ENCODE measurements around the gene ANKRD31. TPM values are rescaled to one million over a fixed set of nuclear protein-coding genes. Genes with fewer than 3 reads are reported as not detected.
"Not testable (repeated sequence)": the region's sequence is repeated elsewhere in the genome, so short reads cannot be mapped to it uniquely, and the experiment has no call there.

The ANKRD31 gene
- total RNA-seq, 1 donor from 2014 or later, result 1.2 TPM

GRCh38 chr5:75225506-75225905, 11.2 kb downstream of the ANKRD31 start:
- H3K4me3 ChIP-seq, result no peak overlapping the region
- H3K36me3 ChIP-seq, result no peaks in the 10 kb centered on the region
- H3K27ac ChIP-seq, result no peak overlapping the region
- H3K4me1 ChIP-seq, result no peaks in the 10 kb centered on the region
- no peak for DNase-seq (ENCODE audit: extremely low spot score in 2 of 2)
- intact Hi-C loops (cut with DNase I), result no loop called here
- TF ChIP-seq CTCF (IDR thresholded peaks at IDR 0.05), result no peak
- no peak for TF ChIP-seq POLR2A (IDR thresholded peaks at IDR 0.05)
- no peak for TF ChIP-seq POLR2AphosphoS5 (IDR thresholded peaks at IDR 0.05; ENCODE audit: insufficient read depth in 1 of 2, low read depth in 1 of 2)
- no peaks in the 10 kb centered on the region for H3K27me3 ChIP-seq
- no peaks in the 10 kb centered on the region for H3K9me3 ChIP-seq

GRCh38 chr5:75220787-75221186, 15.9 kb downstream of the ANKRD31 start:
- H3K4me3 ChIP-seq; H3K9me3 ChIP-seq; H3K36me3 ChIP-seq; H3K27me3 ChIP-seq; H3K4me1 ChIP-seq; DNase-seq (ENCODE audit: extremely low spot score in 2 of 2); intact Hi-C loops (cut with DNase I); H3K27ac ChIP-seq: not testable (repeated sequence)

GRCh38 chr5:75214928-75215327, 21.8 kb downstream of the ANKRD31 start:
- no peaks in the 10 kb centered on the region for H3K27me3 ChIP-seq
- no peak for TF ChIP-seq CTCF (IDR thresholded peaks at IDR 0.05)
- TF ChIP-seq POLR2AphosphoS5 (IDR thresholded peaks at IDR 0.05; ENCODE audit: insufficient read depth in 1 of 2, low read depth in 1 of 2), result no peak
- no peak for TF ChIP-seq POLR2A (IDR thresholded peaks at IDR 0.05)
- intact Hi-C loops (cut with DNase I), result no loop called here
- no peak for DNase-seq (ENCODE audit: extremely low spot score in 2 of 2)
- no peak overlapping the region for H3K27ac ChIP-seq
- H3K4me1 ChIP-seq, result no peaks in the 10 kb centered on the region
- H3K9me3 ChIP-seq, result peaks cover 4% of the 10 kb centered on the region
- no peak overlapping the region for H3K4me3 ChIP-seq
- no peaks in the 10 kb centered on the region for H3K36me3 ChIP-seq

GRCh38 chr5:75214409-75214808, 22.3 kb downstream of the ANKRD31 start:
- DNase-seq (ENCODE audit: extremely low spot score in 2 of 2), result no peak
- H3K9me3 ChIP-seq, result peaks cover 4% of the 10 kb centered on the region
- intact Hi-C loops (cut with DNase I), result no loop called here
- H3K36me3 ChIP-seq, result no peaks in the 10 kb centered on the region
- H3K27me3 ChIP-seq, result no peaks in the 10 kb centered on the region
- no peaks in the 10 kb centered on the region for H3K4me1 ChIP-seq
- H3K4me3 ChIP-seq, result no peak overlapping the region
- no peak overlapping the region for H3K27ac ChIP-seq
- no peak for TF ChIP-seq CTCF (IDR thresholded peaks at IDR 0.05)
- TF ChIP-seq POLR2A (IDR thresholded peaks at IDR 0.05), result no peak
- no peak for TF ChIP-seq POLR2AphosphoS5 (IDR thresholded peaks at IDR 0.05; ENCODE audit: insufficient read depth in 1 of 2, low read depth in 1 of 2)

GRCh38 chr5:75203604-75204003, 33.1 kb downstream of the ANKRD31 start:
- no peak for DNase-seq (ENCODE audit: extremely low spot score in 2 of 2)
- intact Hi-C loops (cut with DNase I), result no loop called here
- Histone ChIP-seq H3K27ac (no peak overlapping the region), H3K4me3 (no peak overlapping the region), H3K9me3 (no peaks in the 10 kb centered on the region), H3K4me1 (no peaks in the 10 kb centered on the region), H3K36me3 (no peaks in the 10 kb centered on the region), H3K27me3 (no peaks in the 10 kb centered on the region)
- TF ChIP-seq POLR2A (IDR thresholded peaks at IDR 0.05), result no peak
- TF ChIP-seq POLR2AphosphoS5 (IDR thresholded peaks at IDR 0.05; ENCODE audit: insufficient read depth in 1 of 2, low read depth in 1 of 2), result no peak
- no peak for TF ChIP-seq CTCF (IDR thresholded peaks at IDR 0.05)

GRCh38 chr5:75202935-75203334, 33.7 kb downstream of the ANKRD31 start:
- no peaks in the 10 kb centered on the region for H3K4me1 ChIP-seq
- intact Hi-C loops (cut with DNase I), result no loop called here
- H3K27ac ChIP-seq, result no peak overlapping the region
- TF ChIP-seq CTCF (IDR thresholded peaks at IDR 0.05) (no peak), POLR2AphosphoS5 (IDR thresholded peaks at IDR 0.05; ENCODE audit: insufficient read depth in 1 of 2, low read depth in 1 of 2) (no peak), POLR2A (IDR thresholded peaks at IDR 0.05) (no peak)
- no peak for DNase-seq (ENCODE audit: extremely low spot score in 2 of 2)
- H3K4me3 ChIP-seq, result no peak overlapping the region
- H3K27me3 ChIP-seq, result no peaks in the 10 kb centered on the region
- H3K9me3 ChIP-seq, result no peaks in the 10 kb centered on the region
- no peaks in the 10 kb centered on the region for H3K36me3 ChIP-seq

All from vagina (tissue), 2 donors.